ENCODE data around the gene AHDC1. TPM values are rescaled to one million over a fixed set of nuclear protein-coding genes. Genes with fewer than 3 reads are reported as not detected.

AHDC1 gene
- total and polyA plus RNA-seq, 9 of the 15 experiments (the other 6 are each of a cell fraction or from before 2014, with no cell fraction given), result 0.21 to 36.4 (median 4.7) TPM

DNA sequence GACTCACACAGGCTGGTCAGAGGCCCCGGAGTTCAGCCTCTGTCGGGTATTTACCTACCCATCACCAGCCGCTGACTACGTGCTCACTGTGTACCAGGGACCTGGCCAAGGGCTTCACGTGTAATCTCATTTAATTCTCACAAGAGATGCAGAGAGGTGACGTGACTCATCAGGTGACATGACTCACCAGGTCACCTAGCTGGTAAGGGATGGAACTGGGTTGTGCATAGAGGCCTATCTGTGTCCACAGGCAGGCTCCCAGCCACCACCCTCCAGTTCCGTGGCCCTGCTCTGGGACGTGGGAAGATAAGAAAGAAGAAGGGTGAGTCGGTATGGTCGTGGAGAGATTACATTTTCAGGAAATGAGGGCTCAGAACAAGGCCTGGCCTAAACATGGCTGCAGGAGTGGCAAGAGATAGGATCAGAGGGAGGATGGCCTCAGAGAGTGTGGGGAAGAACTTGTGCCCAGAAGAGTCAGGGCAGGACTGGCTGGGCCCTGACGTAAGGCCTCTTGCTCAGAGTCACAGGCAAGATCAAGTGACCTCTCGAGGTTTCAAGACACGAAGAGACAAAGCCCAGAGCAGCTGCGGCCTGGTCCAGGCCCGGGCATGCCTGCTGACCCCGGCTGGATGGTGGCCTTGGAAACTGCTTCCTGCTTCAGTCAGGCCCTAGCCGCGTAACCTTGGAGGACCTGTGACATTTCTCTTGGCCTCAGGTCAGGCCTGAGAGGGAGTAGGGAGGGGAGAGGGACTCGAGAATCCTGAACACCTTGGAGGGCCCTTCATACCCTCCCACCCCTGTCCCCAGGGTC, 61.3 kb downstream of the AHDC1 start (continued):
- TF ChIP-seq MIER1 (IDR thresholded peaks at IDR 0.05; ENCODE audit: low read depth), result no peak; the same call in 1 of the 2 replicates
- TF ChIP-seq SMARCE1 (IDR thresholded peaks at IDR 0.05), result peak; percentile 100
- TF ChIP-seq, protein P1, sequence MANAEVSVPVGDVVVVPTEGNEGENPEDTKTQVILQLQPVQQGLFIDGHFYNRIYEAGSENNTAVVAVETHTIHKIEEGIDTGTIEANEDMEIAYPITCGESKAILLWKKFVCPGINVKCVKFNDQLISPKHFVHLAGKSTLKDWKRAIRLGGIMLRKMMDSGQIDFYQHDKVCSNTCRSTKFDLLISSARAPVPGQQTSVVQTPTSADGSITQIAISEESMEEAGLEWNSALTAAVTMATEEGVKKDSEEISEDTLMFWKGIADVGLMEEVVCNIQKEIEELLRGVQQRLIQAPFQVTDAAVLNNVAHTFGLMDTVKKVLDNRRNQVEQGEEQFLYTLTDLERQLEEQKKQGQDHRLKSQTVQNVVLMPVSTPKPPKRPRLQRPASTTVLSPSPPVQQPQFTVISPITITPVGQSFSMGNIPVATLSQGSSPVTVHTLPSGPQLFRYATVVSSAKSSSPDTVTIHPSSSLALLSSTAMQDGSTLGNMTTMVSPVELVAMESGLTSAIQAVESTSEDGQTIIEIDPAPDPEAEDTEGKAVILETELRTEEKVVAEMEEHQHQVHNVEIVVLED (CRISPR knock-in tag; IDR thresholded peaks at IDR 0.05), result peak; percentile 67
- no peak for TF ChIP-seq RFX7 (CRISPR knock-in tag; IDR thresholded peaks at IDR 0.05)
- TF ChIP-seq ILF3 (IDR thresholded peaks at IDR 0.05; ENCODE audit: borderline replicate concordance), result no peak
- TF ChIP-seq ZBTB43 (CRISPR knock-in tag; IDR thresholded peaks at IDR 0.05), result 0 out of 2 replicates have a peak, but pooled peaks have one; percentile 67
- TF ChIP-seq ZNF133 (CRISPR knock-in tag; IDR thresholded peaks at IDR 0.05), result peak; percentile 72; the same call in 1 of the 2 replicates
- no peak for TF ChIP-seq PRPF4 (IDR thresholded peaks at IDR 0.05; ENCODE audit: insufficient read depth, low read depth, low read length, poor library complexity, severe bottlenecking)
- TF ChIP-seq ELF2 (CRISPR knock-in tag; IDR thresholded peaks at IDR 0.05), result no peak
- peak; percentile 95 for TF ChIP-seq FOXM1 (IDR thresholded peaks at IDR 0.05; ENCODE audit: low read depth)
- no peak for TF ChIP-seq FOXM1 (CRISPR knock-in tag; IDR thresholded peaks at IDR 0.05; ENCODE audit: low read depth)
- TF ChIP-seq CBFA2T3 (IDR thresholded peaks at IDR 0.05), result peak; percentile 100
- TF ChIP-seq, protein P2, sequence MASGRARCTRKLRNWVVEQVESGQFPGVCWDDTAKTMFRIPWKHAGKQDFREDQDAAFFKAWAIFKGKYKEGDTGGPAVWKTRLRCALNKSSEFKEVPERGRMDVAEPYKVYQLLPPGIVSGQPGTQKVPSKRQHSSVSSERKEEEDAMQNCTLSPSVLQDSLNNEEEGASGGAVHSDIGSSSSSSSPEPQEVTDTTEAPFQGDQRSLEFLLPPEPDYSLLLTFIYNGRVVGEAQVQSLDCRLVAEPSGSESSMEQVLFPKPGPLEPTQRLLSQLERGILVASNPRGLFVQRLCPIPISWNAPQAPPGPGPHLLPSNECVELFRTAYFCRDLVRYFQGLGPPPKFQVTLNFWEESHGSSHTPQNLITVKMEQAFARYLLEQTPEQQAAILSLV (tag; IDR thresholded peaks at IDR 0.05), result peak; percentile 98
- TF ChIP-seq ETS2 (tag; IDR thresholded peaks at IDR 0.05; ENCODE audit: borderline replicate concordance, poor library complexity, severe bottlenecking), result no peak
- TF ChIP-seq CHD1 (IDR thresholded peaks at IDR 0.05; ENCODE audit: low read length), result no peak
- TF ChIP-seq TEAD1 (CRISPR knock-in tag; IDR thresholded peaks at IDR 0.05), result peak; percentile 97 to 98
- TF ChIP-seq NCOA2 (IDR thresholded peaks at IDR 0.05; ENCODE audit: partially characterized antibody in 2 of 2), result no peak
- TF ChIP-seq, protein P3, sequence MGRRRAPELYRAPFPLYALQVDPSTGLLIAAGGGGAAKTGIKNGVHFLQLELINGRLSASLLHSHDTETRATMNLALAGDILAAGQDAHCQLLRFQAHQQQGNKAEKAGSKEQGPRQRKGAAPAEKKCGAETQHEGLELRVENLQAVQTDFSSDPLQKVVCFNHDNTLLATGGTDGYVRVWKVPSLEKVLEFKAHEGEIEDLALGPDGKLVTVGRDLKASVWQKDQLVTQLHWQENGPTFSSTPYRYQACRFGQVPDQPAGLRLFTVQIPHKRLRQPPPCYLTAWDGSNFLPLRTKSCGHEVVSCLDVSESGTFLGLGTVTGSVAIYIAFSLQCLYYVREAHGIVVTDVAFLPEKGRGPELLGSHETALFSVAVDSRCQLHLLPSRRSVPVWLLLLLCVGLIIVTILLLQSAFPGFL (CRISPR knock-in tag; IDR thresholded peaks at IDR 0.05), result no peak

Measured in K562 (cell line).